HT-29 (cell line): ENCODE data around the gene NFIX. TPM values are rescaled to one million over a fixed set of nuclear protein-coding genes. Genes with fewer than 3 reads are reported as not detected.

ENCODE experiments used
- DNase-seq: peaks from one replicate; pipeline ENCODE4 v3.0.0-alpha.2; 2015; ENCODE audit warnings: low spot score
- total RNA-seq: library from RNA; depleted of rRNA; stranded (reverse); fragments of >200 nt; shearing (Covaris generic); gene quantifications from 2 replicates; pipeline ENCODE4 v1.2.3, GENCODE V29; 2014

The NFIX gene
- total RNA-seq, 1 experiment from 2014 or later: 22.4 TPM

- DNase-seq: no peak
These were observed 12.2 kb downstream of the NFIX start for GRCh38 chr19:13007292-13008045.

- DNase-seq: no peak
These were observed 13.9 kb downstream of the NFIX start for GRCh38 chr19:13008926-13009787.

GRCh38 chr19:13010038-13010991 lies 15.0 kb downstream of the NFIX start:
- no peak for DNase-seq

- DNase-seq: no peak
These were observed 15.8 kb downstream of the NFIX start for GRCh38 chr19:13010992-13011652.

- DNase-seq: no peak
These were observed 16.5 kb downstream of the NFIX start for GRCh38 chr19:13011653-13012389.

- no peak for DNase-seq
These were observed 17.1 kb downstream of the NFIX start for GRCh38 chr19:13012390-13012689.

- no peak for DNase-seq
These were observed 17.7 kb downstream of the NFIX start for GRCh38 chr19:13012690-13013608.

- DNase-seq: no peak
These were observed 18.4 kb downstream of the NFIX start for GRCh38 chr19:13013649-13014048.

GRCh38 chr19:13014101-13014920 lies 19.0 kb downstream of the NFIX start:
- DNase-seq: no peak

- DNase-seq: no peak
These were observed 19.6 kb downstream of the NFIX start for GRCh38 chr19:13014921-13015280.

GRCh38 chr19:13015361-13016223 lies 20.3 kb downstream of the NFIX start:
- no peak for DNase-seq

GRCh38 chr19:13016245-13016627 lies 21.0 kb downstream of the NFIX start:
- DNase-seq: no peak

GRCh38 chr19:13016628-13017305 lies 21.5 kb downstream of the NFIX start:
- no peak for DNase-seq

- no peak for DNase-seq
These were observed 22.2 kb downstream of the NFIX start for GRCh38 chr19:13017306-13018034.

GRCh38 chr19:13018035-13018914 lies 23.0 kb downstream of the NFIX start:
- DNase-seq: no peak
